ENCODE data around the gene NAPEPLD. TPM values are rescaled to one million over a fixed set of nuclear protein-coding genes. Genes with fewer than 3 reads are reported as not detected.
"Not testable (repeated sequence)": the region's sequence is repeated elsewhere in the genome, so short reads cannot be mapped to it uniquely, and the experiment has no call there.

Gene NAPEPLD
- 4.7 TPM for polyA plus RNA-seq (2013, experiment 1 of 2)
- polyA plus RNA-seq (2013, experiment 2 of 2), result 4.9 TPM

GRCh38 chr7:103148994-103149807 lies at the start of gene NAPEPLD:
Gene NAPEPLD (minus strand): TSS chr7:103149099. CDS start chr7:103128776, 20,323 bp downstream.
- H4K8ac ChIP-seq (ENCODE audit: low read length), result peak within 1 kb of the TSS; percentile 99
- H3K14ac ChIP-seq (ENCODE audit: low read length in 2 of 2), result peak within 1 kb of the TSS in 1 of 2 experiments; percentile 95
- no peaks in the 10 kb centered on the region for H3K27me3 ChIP-seq (ENCODE audit: control insufficient read depth in 1 of 2, insufficient read depth in 1 of 2, low read length in 2 of 2)
- H2BK5ac ChIP-seq (ENCODE audit: low read depth, low read length, poor library complexity, severe bottlenecking), result peak within 1 kb of the TSS; percentile 99
- H2AFZ ChIP-seq (ENCODE audit: low read depth, low read length), result peak within 1 kb of the TSS; percentile 89
- H3K4ac ChIP-seq (ENCODE audit: low read depth in 1 of 2, low read length in 2 of 2), result peak within 1 kb of the TSS; percentile 98
- peak within 1 kb of the TSS; percentile 95 for H3K27ac ChIP-seq (ENCODE audit: low read length, poor library complexity, severe bottlenecking)
- H3K36me3 ChIP-seq (ENCODE audit: control insufficient read depth in 1 of 2, insufficient read depth in 2 of 2, low read depth in 1 of 2, low read length in 2 of 2), result peaks cover 0 to 7% of the 10 kb centered on the region in 2 experiments
- peak; percentile 93 for DNase-seq
- H2AK5ac ChIP-seq (ENCODE audit: low read length, severe bottlenecking), result no peak within 1 kb of the TSS
- H2BK120ac ChIP-seq (ENCODE audit: low read depth, low read length), result peak within 1 kb of the TSS; percentile 57
- peak within 1 kb of the TSS; percentile 99 for H4K91ac ChIP-seq (ENCODE audit: low read length)
- H3K4me1 ChIP-seq (ENCODE audit: control insufficient read depth, insufficient read depth, low read depth, low read length), result peaks cover 4% of the 10 kb centered on the region
- H3K23ac ChIP-seq (ENCODE audit: low read length in 2 of 2), result peak within 1 kb of the TSS in 1 of 2 experiments; percentile 41
- no peaks in the 10 kb centered on the region for H3K9me3 ChIP-seq (ENCODE audit: control insufficient read depth, low read length)
- H3K9ac ChIP-seq (ENCODE audit: low read length), result peak within 1 kb of the TSS; percentile 96
- H3K79me1 ChIP-seq (replicated peaks; ENCODE audit: low read length, poor library complexity, severe bottlenecking), result peaks cover 4% of the 10 kb centered on the region
- 6% methylated on average over 53 of the region's 82 CpGs for WGBS
- H3K4me3 ChIP-seq (ENCODE audit: insufficient read depth in 1 of 2, low read depth in 1 of 2, low read length in 2 of 2), result peak within 1 kb of the TSS; percentile 74 to 94
- peak within 1 kb of the TSS; percentile 97 for H3K18ac ChIP-seq (ENCODE audit: low read depth in 1 of 2, low read length in 2 of 2)
- peak within 1 kb of the TSS in 1 of 2 experiments; percentile 84 for H2BK12ac ChIP-seq (ENCODE audit: low read length in 2 of 2)
- H2BK15ac ChIP-seq (ENCODE audit: low read depth, poor library complexity, severe bottlenecking), result peak within 1 kb of the TSS; percentile 88
- peak within 1 kb of the TSS; percentile 82 for H3K4me2 ChIP-seq (ENCODE audit: low read length, poor library complexity, severe bottlenecking)

GRCh38 chr7:103198079-103198478 lies 49.2 kb upstream of the NAPEPLD start:
- H3K4me1 ChIP-seq (ENCODE audit: control insufficient read depth, insufficient read depth, low read depth, low read length); H3K14ac ChIP-seq (ENCODE audit: low read length in 2 of 2); H4K91ac ChIP-seq (ENCODE audit: low read length); H4K8ac ChIP-seq (ENCODE audit: low read length); H2BK15ac ChIP-seq (ENCODE audit: low read depth, poor library complexity, severe bottlenecking); H2BK120ac ChIP-seq (ENCODE audit: low read depth, low read length); H3K27me3 ChIP-seq (ENCODE audit: control insufficient read depth in 1 of 2, insufficient read depth in 1 of 2, low read length in 2 of 2); DNase-seq; H3K18ac ChIP-seq (ENCODE audit: low read depth in 1 of 2, low read length in 2 of 2); H3K9ac ChIP-seq (ENCODE audit: low read length); H2AK5ac ChIP-seq (ENCODE audit: low read length, severe bottlenecking); H2BK5ac ChIP-seq (ENCODE audit: low read depth, low read length, poor library complexity, severe bottlenecking); H3K27ac ChIP-seq (ENCODE audit: low read length, poor library complexity, severe bottlenecking); H3K36me3 ChIP-seq (ENCODE audit: control insufficient read depth in 1 of 2, insufficient read depth in 2 of 2, low read depth in 1 of 2, low read length in 2 of 2); H3K79me1 ChIP-seq (replicated peaks; ENCODE audit: low read length, poor library complexity, severe bottlenecking); H3K23ac ChIP-seq (ENCODE audit: low read length in 2 of 2); H2BK12ac ChIP-seq (ENCODE audit: low read length in 2 of 2); H3K4ac ChIP-seq (ENCODE audit: low read depth in 1 of 2, low read length in 2 of 2); H2AFZ ChIP-seq (ENCODE audit: low read depth, low read length); H3K4me3 ChIP-seq (ENCODE audit: insufficient read depth in 1 of 2, low read depth in 1 of 2, low read length in 2 of 2); H3K4me2 ChIP-seq (ENCODE audit: low read length, poor library complexity, severe bottlenecking); H3K9me3 ChIP-seq (ENCODE audit: control insufficient read depth, low read length): not testable (repeated sequence)
- 83% methylated on average over 3 of the region's 3 CpGs for WGBS

- not testable (repeated sequence) for H3K4me3 ChIP-seq (ENCODE audit: insufficient read depth in 1 of 2, low read depth in 1 of 2, low read length in 2 of 2); H3K4me2 ChIP-seq (ENCODE audit: low read length, poor library complexity, severe bottlenecking); H2BK5ac ChIP-seq (ENCODE audit: low read depth, low read length, poor library complexity, severe bottlenecking); DNase-seq; H3K18ac ChIP-seq (ENCODE audit: low read depth in 1 of 2, low read length in 2 of 2); H3K79me1 ChIP-seq (replicated peaks; ENCODE audit: low read length, poor library complexity, severe bottlenecking); H3K9me3 ChIP-seq (ENCODE audit: control insufficient read depth, low read length); H3K27me3 ChIP-seq (ENCODE audit: control insufficient read depth in 1 of 2, insufficient read depth in 1 of 2, low read length in 2 of 2); H3K4me1 ChIP-seq (ENCODE audit: control insufficient read depth, insufficient read depth, low read depth, low read length); H2AK5ac ChIP-seq (ENCODE audit: low read length, severe bottlenecking); H2BK12ac ChIP-seq (ENCODE audit: low read length in 2 of 2); H3K23ac ChIP-seq (ENCODE audit: low read length in 2 of 2); H3K9ac ChIP-seq (ENCODE audit: low read length); H3K27ac ChIP-seq (ENCODE audit: low read length, poor library complexity, severe bottlenecking); H2BK120ac ChIP-seq (ENCODE audit: low read depth, low read length); H2AFZ ChIP-seq (ENCODE audit: low read depth, low read length); H3K14ac ChIP-seq (ENCODE audit: low read length in 2 of 2); H4K8ac ChIP-seq (ENCODE audit: low read length); H4K91ac ChIP-seq (ENCODE audit: low read length); H3K4ac ChIP-seq (ENCODE audit: low read depth in 1 of 2, low read length in 2 of 2); H2BK15ac ChIP-seq (ENCODE audit: low read depth, poor library complexity, severe bottlenecking); H3K36me3 ChIP-seq (ENCODE audit: control insufficient read depth in 1 of 2, insufficient read depth in 2 of 2, low read depth in 1 of 2, low read length in 2 of 2)
- 100% methylated on average over 2 of the region's 4 CpGs for WGBS
Observed at GRCh38 chr7:103195364-103195763, 46.5 kb upstream of the NAPEPLD start.

GRCh38 chr7:103172415-103173146 lies 23.7 kb upstream of the NAPEPLD start:
- not testable (repeated sequence) for H3K4me1 ChIP-seq (ENCODE audit: control insufficient read depth, insufficient read depth, low read depth, low read length)

More at GRCh38 chr7:103172415-103173146, 23.7 kb upstream of the NAPEPLD start:
- not testable (repeated sequence) for H4K8ac ChIP-seq (ENCODE audit: low read length); DNase-seq; H3K4ac ChIP-seq (ENCODE audit: low read depth in 1 of 2, low read length in 2 of 2); H2AK5ac ChIP-seq (ENCODE audit: low read length, severe bottlenecking); H2BK120ac ChIP-seq (ENCODE audit: low read depth, low read length); H2AFZ ChIP-seq (ENCODE audit: low read depth, low read length); H3K9ac ChIP-seq (ENCODE audit: low read length); H3K27ac ChIP-seq (ENCODE audit: low read length, poor library complexity, severe bottlenecking); H3K23ac ChIP-seq (ENCODE audit: low read length in 2 of 2); H3K18ac ChIP-seq (ENCODE audit: low read depth in 1 of 2, low read length in 2 of 2); H2BK5ac ChIP-seq (ENCODE audit: low read depth, low read length, poor library complexity, severe bottlenecking); H4K91ac ChIP-seq (ENCODE audit: low read length); H2BK12ac ChIP-seq (ENCODE audit: low read length in 2 of 2); H3K14ac ChIP-seq (ENCODE audit: low read length in 2 of 2); H2BK15ac ChIP-seq (ENCODE audit: low read depth, poor library complexity, severe bottlenecking); H3K27me3 ChIP-seq (ENCODE audit: control insufficient read depth in 1 of 2, insufficient read depth in 1 of 2, low read length in 2 of 2); H3K4me3 ChIP-seq (ENCODE audit: insufficient read depth in 1 of 2, low read depth in 1 of 2, low read length in 2 of 2); H3K36me3 ChIP-seq (ENCODE audit: control insufficient read depth in 1 of 2, insufficient read depth in 2 of 2, low read depth in 1 of 2, low read length in 2 of 2); H3K9me3 ChIP-seq (ENCODE audit: control insufficient read depth, low read length); H3K4me2 ChIP-seq (ENCODE audit: low read length, poor library complexity, severe bottlenecking); H3K79me1 ChIP-seq (replicated peaks; ENCODE audit: low read length, poor library complexity, severe bottlenecking)
- WGBS, result 82% methylated on average over 1 of the region's 8 CpGs

Data from mesenchymal stem cell (in vitro differentiated cells and primary cell).